NCI-H1092 treated with DMSO at 0.1 percent for 48 hours (cell line): ENCODE data around the gene LMNTD2.

Experiments
- DNase-seq: peaks from one replicate; lab custom pipeline; 2025; lab: John Stamatoyannopoulos, UW

Gene LMNTD2

DNA sequence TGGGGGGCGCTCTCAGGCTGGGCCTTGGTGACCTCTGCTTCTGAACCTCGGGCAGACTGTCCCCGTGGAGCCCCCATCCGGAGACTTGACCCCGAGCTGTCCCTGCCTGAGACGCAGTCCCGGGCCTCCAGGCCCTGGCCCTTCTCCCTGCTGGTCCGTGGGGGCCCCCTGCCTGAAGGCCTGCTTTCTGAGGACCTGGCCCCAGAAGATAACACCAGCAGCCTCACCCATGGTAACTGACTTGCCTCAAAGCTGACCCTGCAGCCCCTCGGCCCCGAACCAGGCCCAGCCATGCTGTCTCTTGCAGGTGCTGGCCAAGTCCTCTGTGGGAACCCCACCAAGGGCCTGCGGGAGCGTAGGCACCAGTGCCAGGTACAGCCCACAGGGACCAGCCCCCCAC lies 8.9 kb downstream of the LMNTD2 start:
- no peak for DNase-seq

DNA sequence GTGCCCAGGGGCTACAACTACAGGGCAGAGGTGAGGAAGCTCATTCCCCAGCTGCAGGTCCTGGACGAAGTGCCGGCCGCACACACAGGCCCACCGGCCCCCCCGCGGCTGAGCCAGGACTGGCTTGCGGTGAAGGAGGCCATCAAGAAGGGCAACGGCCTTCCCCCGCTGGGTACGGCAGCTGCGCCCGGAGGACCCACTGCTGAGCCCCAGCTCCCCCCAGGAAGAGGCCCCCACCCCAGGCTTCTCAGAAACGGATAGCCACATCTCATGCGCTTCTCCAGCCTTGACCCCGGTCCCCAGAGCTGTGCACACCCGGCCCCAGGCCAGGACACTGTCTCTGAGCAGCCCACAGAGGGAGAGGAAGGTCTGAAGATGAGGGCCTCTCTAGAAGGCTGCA lies 9.4 kb downstream of the LMNTD2 start:
- no peak for DNase-seq

DNA sequence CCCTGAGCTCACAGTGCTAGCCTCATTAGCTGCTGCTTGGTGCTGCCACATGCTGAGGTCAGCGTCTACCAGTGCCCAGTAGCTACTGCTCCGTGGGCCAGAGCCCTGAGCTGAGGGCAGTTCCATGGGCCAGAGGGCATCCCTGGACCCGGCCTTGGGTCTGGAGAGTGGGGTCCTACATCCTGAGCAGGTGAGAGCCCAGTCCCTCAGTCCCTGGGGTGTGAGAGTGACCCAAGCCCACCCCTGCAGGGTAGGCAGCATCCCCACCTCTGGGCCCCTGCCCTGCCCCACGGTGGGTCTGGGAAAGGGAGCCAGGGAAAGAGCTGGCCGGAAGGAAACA lies 9.8 kb downstream of the LMNTD2 start:
- no peak for DNase-seq

DNA sequence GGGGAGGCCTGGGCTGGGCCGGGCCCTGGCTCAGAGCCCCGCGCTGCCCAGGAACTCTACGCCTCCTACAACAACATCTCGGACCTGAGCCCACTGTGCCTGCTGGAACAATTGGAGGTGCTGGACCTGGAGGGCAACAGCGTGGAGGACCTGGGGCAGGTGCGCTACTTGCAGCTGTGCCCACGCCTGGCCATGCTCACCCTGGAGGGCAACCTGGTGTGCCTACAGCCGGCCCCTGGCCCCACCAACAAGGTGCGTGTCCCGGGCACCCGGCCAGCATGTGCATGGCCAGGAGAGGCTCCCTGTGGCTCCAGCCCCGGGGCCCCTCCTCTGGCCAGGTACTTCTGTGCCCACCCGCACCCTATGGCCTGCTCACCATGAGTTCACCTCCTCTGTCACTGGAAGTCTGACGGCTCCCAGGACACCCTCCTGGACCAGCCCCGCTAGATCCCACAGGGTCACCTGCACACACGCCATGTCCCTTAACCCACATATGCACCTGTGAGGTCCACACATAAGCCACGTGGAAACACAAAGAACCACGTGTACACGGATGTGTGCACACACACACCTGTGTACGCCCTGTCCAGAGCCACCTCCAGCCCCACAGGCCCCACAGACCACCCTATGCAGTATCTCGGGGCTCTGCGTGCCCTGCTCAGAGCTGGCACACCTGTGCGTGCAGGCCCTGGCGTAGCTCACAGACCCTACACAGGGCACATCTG lies 10.4 kb downstream of the LMNTD2 start:
- no peak for DNase-seq

DNA sequence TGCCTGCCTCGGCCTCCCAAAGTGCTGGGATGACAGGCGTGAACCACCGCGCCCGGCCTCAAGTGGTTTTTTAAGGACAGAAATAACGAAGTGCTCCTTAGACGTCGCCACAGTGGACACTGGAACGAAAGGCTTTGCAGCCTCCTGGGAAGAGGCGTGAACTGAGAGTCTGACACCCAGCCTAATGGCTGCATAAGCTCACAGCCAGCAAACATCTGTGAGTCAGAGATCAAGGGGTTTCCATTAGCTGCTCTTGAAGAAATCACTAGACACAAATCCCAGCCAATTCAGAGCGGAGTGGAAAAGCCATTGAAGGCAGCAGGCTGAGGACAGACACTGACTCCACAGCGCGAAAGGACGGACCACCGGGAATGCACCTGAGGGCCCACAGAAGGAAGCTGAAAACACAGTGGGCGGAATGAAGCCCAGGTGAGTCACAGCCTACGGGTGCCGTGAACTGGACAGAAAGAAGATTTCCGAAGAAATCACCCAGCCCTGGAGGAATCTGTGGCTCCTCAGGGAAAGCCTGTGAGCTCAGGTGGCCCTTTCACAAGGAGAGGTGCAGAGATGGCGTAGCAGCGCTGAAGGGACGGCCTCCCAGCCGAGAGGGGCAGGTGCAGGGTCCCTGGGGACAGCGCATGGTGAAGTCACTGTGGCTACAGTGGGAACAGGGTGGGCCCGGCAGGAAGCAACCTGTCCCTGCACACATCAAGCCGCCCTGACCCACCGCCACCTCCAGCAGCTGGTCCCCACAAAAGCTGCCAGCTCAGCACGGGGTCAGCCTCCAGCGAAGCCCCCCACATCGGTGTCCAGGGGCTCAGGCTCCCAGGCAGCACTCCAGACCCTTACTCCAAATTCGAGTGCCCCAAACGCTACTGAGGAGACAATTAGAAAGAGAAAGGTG lies 11.6 kb downstream of the LMNTD2 start:
- peak; percentile 18 for DNase-seq

DNA sequence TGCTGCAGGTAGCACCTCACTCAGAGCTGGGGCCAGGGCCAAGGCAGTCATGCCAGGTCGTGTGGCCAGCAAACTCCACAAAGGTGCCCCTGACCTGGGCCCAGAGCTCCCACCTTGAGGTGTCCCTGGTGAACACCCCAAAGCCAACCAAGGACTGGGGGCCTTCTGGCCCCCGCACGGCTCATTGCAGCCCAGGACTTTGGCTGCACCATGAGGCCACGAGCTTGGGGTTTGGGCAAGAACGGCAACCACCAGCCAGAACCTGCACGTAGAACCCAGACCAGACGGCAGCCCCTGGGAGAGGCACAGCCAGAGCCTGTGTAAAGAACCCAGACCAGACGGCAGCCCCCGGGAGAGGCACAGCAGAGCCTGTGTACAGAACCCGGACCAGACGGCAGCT lies 15.4 kb downstream of the LMNTD2 start:
- no peak for DNase-seq

DNA sequence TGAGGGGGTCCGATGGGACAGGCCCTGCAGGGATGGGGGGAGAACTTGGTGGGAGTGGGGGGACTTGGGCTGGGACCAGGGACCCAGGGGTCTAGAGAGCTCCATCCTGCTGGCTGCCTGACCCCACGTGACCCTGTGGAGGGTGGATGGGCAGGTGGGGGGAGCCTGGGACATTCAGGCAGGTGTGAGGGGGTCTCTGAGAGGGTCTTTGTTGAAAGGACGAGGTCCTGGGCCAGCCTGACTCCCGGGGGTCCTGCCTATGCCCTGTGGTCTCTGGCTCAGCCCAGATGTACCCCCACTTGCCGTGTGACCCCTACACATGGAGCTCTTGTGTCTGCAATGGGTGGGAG lies 15.7 kb downstream of the LMNTD2 start:
- no peak for DNase-seq

DNA sequence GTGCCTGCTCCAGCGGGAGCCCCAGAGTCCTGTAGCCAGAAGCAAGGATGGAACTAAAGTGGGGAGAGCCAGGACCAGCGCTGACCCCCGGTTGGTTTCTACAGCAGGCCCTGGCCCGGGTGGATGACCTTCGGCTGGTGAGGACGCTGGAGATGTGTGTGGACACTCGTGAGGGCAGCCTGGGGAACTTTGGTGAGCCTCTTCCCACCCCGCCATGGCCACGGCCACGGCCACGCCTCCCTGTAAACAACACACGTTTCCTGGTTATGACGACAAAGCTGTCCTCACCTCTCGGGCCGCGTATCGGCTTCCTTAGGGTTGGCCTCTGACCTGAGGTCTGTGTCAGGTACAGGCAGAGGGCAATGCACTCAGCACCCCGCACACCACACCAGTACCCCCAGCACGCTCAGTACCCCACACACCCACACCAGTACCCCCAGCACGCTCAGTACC lies 19.1 kb downstream of the LMNTD2 start:
- DNase-seq: no peak

DNA sequence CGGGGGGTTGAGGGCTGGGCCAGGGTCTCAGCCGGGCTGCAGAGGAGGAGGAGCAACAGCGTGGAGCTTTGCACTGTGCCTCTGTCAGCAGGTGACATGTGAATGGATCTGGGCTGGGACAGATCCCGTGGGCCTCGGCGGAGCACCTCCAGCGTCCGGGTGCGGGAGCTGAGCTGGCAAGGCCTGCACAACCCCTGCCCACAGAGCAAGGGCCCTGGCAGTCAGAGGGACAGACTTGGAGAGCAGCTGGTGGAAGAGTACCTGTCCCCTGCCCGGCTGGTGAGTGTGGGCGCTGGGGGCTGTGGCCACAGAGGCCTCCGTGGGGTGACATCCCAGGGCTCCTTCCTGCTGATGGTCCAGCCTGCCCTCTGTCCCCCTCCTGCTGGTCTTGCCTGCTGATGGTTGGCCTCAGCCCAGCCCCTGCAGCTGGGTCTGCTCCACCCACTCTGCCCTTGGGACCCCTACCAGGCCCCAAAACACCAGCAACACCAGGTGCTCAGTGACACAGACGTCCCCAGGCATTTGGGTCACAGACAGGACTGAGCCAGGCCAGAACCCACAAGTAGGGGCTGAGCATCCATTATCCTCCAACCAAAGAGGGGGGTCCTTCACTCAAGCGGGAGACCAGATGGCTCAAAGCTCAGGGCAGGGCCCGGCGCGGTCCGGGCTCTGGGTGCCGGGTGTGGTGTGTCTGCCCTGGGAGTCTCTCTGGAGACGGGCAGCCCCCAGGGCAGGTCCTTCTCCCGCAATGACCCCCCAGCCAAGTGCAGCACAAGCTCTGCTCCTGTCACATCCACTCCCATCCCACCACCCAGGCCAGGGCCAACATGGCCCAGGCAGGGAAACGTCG lies 19.7 kb downstream of the LMNTD2 start:
- DNase-seq: no peak

DNA sequence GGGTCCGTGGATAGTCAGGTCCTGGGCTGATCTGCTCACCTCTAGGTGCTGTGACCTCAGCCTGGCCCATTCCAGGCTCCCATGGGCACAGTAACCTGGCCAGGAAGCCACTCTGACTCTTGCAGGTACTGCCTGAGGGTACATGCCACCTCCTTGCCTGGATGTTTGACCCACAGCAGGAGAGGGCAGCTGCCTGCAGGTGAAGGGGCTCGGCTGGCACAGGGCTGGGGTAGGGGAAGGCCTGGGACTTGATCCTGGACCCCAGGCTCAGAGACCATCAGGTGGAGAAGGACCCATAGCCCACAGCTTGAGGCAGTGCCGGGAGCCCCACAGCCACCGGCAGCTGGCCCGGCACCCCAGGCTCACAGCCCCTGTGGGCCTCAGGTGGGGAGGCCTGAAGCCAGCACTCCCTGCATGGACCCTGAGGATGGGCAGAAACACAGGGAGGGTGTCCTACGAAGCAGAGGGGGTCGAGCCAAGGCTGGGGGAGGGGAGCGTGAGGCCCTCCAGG lies 20.5 kb downstream of the LMNTD2 start:
- no peak for DNase-seq

DNA sequence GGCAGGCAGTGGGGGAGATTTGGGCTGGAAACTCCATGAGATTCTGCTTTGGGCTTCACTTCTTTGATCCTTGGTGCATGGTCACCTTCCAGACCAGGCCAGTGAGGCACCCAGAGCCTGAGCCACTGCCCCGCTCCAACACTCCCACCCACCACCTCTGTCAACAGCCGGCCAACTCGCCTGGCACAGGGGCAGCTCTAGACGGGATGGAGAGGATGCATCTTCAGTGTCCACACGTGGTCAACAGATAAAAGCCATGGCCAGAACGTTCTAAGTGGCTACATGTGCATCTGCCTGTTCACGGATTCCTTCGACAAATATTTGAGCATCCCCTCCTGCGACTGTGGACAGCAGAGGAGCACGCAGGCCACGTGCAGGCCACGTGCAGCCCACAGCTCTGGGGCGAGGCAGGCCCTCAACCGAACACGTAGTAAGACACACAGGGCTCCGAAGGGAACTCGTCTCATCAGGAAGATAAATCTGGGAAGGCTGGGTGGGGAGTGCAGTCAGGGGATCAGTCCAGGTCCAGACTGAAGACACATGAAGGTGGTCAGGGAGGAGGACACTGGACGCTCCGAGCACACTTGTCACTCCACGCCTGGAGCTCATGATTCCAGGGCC lies 22.0 kb downstream of the LMNTD2 start:
- DNase-seq: no peak

DNA sequence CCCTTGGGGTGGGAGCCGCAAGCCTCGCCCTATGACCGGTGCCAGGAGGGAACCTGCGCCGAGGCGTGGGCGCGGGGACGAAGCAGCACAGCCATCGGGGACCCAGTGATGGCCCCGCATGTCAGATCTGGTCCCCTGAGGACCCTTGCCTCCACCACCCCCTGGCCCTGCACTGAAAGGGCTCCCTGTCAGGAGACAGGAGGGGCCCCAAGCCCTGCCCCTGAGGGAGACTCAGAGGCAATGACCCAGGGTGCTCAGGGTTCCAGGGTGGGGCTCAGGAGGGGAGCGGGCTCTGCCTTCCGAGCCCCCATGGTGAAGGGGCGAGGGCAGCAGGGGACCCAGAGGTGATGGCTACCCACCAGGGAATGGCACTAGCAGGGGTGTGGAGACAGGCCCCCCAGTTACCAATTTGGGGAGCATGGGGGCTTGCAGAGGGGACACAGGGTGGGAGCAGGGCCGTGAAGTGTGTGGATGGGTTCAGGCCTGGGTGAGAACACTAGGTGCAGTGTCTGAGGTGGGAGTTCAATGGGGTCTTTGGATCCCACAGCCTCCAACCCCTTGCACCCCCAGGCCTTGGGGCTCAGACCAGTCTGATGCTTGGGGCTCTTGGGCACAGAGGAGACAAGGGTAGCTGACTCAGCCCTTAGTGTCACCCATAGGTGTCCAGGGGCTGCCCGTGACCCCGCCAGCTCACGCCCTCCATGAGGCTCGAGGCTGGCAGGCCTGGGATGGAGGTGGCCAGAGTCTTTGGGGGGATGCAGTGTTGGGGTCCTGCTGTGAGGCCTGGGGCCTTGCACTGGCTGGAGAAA lies 22.7 kb downstream of the LMNTD2 start:
- DNase-seq: no peak

DNA sequence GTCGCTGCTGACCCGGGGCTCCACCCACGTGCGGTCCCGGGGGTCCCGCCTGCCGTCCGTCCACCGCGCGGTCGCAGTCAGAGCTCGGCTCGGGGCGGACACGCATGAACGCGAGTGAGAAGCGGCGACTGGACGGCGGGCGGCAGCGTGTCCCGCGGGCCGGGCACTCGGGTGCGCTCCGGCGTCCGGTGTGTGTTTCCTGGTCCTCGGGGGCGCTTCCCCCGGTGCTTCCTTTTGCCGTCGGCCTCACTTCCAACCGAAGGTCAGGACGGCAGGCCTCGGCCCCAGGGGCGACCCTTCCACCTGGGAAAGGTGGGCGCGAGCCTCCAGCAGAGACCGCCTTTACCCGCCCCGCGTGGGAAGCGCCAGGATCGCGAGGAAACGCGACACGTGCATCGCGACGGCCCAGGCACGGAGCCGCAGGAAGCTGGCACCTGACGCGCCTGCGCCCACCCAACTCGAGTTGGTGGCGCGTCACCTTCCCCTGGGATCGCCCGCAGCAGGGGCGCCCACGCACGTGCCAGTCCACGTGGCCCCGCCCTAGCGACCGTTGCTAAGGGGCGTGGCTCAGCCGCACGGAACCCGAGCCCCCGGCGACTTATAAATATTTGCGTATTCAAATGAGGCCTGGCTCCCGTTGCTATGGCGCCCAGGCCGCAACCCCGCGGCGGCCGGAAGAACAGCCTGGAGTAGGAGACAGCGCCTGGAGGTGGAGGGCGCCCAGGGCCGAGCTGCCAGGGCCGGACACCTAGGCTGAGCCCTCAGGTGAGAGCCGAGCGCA lies 23.5 kb downstream of the LMNTD2 start, which contains the start of gene LRRC56:
Gene LRRC56 (plus strand): TSS at position 687 of the 781 bp plus-strand sequence. CDS start 3,158 bp downstream, outside the sequence.
- DNase-seq: peak; percentile 76

DNA sequence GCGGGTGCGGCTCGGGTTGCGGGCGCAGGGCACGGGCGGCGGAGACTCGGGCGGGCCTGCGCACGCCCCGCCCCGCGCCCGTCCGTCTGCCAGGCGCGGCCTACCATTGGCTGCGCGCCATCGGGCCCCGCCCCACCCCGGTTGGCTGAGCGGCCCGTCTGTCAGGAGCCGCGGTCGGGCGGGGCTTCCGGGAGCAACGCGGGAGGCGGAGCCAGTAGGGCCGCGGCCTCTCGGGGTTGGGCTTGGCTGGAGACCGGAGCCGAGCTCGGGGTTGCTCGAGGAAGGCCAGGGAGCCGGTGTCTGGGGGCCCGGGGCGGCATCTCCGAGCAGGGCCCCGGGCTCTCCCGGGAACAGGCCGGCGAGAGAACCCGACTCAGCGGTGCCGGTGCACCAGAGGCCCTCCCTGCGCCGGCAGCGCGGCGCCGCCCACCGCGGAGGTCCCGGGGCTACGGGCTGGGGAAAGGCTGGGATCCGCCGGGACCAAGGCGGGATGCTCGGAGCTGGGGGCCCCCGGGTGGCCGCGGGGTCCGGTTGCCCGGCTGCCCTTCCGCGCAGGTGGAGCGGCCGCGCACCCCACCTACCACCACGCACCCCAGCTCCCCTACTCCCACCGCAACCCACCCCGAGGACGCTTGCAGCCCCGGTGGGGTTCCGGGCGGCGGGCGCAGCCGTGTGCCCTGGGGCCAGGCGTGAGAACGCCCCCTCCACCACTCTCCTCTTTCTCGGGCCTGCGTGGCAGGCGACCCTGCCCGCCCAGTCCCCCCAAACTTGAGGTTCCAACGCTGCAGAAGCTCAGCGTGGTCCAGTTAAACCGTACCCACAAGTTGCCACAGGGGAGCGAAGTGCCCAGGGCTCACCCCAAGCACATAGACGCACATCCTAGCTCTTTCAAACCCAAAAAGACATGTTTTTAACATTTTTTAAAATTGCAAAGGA lies 24.8 kb downstream of the LMNTD2 start, which contains the start of gene HRAS:
Gene HRAS (minus strand): TSS at position 58 of the 936 bp plus-strand sequence.
- peak; percentile 93 for DNase-seq

DNA sequence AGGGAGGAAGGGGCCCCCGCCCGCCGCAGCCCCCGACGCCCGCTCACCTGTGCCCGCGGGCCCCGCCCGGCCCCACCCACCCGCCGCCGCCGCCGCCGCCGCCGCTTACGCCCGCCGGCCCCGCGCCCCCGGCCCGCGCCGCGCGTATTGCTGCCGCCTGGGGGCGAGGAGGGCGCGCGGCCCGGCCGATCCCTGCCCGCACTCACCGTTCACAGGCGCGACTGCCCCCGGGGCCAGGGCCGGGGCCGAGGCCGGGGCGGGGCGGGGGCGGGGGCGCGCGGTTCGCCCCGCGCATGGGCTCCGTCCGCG lies 25.4 kb downstream of the LMNTD2 start:
- DNase-seq: peak; percentile 47

DNA sequence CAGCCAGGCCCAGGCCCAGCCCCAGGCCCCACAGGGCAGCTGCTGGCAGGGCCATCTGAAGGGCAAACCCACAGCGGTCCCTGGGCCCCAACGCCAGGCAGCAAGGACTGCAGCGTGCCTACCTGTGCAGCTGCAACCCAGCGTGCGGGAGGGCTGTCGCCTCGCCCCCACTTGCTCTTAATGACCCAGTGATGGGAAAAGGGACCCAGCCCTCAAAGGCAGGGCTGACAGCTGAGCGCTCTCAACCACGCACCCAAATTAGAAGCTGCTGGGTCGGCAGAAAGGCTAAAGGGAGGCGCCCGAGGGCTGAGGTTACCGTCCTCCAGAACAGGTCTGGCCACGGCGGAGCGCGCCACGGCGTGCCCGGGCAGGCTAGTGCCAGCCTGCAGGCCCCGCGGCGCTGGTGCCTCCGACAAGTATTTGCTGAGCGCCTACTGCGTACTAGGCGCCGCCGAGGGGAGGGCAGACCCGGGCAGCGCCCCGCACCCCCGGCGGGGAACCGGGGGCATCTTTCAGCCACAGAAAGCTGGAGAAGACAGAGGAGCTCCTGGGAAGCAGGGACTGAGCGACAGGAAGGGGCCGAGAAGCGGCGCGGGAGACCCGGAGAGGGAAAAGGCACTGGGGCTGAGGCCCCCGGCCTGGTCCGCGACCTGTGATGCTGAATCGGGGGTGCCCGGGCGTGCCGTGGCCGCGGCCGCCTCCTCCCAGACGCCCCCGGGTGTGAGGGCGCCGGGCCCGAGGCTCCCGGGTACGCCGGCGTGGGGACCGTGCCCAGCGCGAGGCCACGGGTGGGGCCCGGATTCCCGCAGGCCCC lies 25.9 kb downstream of the LMNTD2 start:
- no peak for DNase-seq

DNA sequence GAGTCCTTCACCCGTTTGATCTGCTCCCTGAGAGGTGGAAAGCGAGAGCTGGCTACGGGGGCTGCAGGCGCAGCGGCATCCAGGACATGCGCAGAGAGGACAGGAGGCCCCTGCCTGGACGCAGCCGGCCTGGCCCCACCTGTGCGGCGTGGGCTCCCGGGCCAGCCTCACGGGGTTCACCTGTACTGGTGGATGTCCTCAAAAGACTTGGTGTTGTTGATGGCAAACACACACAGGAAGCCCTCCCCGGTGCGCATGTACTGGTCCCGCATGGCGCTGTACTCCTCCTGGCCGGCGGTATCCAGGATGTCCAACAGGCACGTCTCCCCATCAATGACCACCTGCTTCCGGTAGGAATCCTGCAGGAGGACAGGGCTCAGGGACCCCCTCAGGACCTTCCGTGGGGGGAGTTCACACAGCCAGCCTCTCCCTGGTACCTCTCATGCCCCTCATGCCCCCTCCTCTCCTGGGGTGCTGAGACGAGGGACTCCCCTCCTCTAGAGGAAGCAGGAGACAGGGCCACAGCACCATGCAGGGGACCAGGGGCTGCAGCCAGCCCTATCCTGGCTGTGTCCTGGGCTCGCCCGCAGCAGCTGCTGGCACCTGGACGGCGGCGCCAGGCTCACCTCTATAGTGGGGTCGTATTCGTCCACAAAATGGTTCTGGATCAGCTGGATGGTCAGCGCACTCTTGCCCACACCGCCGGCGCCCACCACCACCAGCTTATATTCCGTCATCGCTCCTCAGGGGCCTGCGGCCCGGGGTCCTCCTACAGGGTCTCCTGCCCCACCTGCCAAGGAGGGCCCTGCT lies 26.7 kb downstream of the LMNTD2 start:
- DNase-seq: no peak
